ENCODE measurements around the gene FGR.
A peak's percentile ranks its signal among the peaks of the same experiment; 100 is the strongest.
"Not testable (repeated sequence)": the region's sequence is repeated elsewhere in the genome, so short reads cannot be mapped to it uniquely, and the experiment has no call there.

The FGR gene

GRCh38 chr1:27634985-27635367 lies at the start of gene FGR:
Gene FGR, minus strand, starts transcription at chr1:27635185. Its CDS starts 11,269 bp downstream, at chr1:27623916.
- DNase-seq: no peak

GRCh38 chr1:27684176-27684575 lies 49.2 kb upstream of the FGR start:
- no peak for DNase-seq

GRCh38 chr1:27682351-27682944 lies 47.5 kb upstream of the FGR start:
- no peak for DNase-seq

- not testable (repeated sequence) for DNase-seq
These were observed 46.6 kb upstream of the FGR start for GRCh38 chr1:27681580-27681979.

GRCh38 chr1:27680225-27680791 lies 45.3 kb upstream of the FGR start:
- DNase-seq: not testable (repeated sequence)

GRCh38 chr1:27678747-27679146 lies 43.8 kb upstream of the FGR start:
- DNase-seq: no peak

GRCh38 chr1:27676410-27676809 lies 41.4 kb upstream of the FGR start:
- DNase-seq: no peak

- DNase-seq: no peak
These were observed 37.7 kb upstream of the FGR start for GRCh38 chr1:27672750-27673112.

- peak; percentile 91 for DNase-seq
These were observed 37.2 kb upstream of the FGR start, which contains the start of gene IFI6 for GRCh38 chr1:27671964-27672749. Gene IFI6, minus strand, starts transcription at chr1:27672192. Its CDS starts 2,878 bp downstream, at chr1:27669314.

GRCh38 chr1:27669876-27670275 lies 34.9 kb upstream of the FGR start:
- no peak for DNase-seq

GRCh38 chr1:27668808-27669723 lies 34.1 kb upstream of the FGR start:
- peak; percentile 88 for DNase-seq

- DNase-seq: no peak
These were observed 33.3 kb upstream of the FGR start for GRCh38 chr1:27668121-27668807.

- DNase-seq: no peak
These were observed 31.8 kb upstream of the FGR start for GRCh38 chr1:27666791-27667254.

- DNase-seq: no peak
These were observed 31.3 kb upstream of the FGR start for GRCh38 chr1:27666294-27666693.

- no peak for DNase-seq
These were observed 30.1 kb upstream of the FGR start for GRCh38 chr1:27665016-27665651.

- no peak for DNase-seq
These were observed 29.3 kb upstream of the FGR start for GRCh38 chr1:27664291-27664690.

GRCh38 chr1:27662707-27663393 lies 27.9 kb upstream of the FGR start:
- peak; percentile 93 for DNase-seq

GRCh38 chr1:27662261-27662660 lies 27.3 kb upstream of the FGR start:
- DNase-seq: no peak

- DNase-seq: no peak
These were observed 26.6 kb upstream of the FGR start for GRCh38 chr1:27661412-27662075.

- no peak for DNase-seq
These were observed 25.4 kb upstream of the FGR start for GRCh38 chr1:27660300-27660835.
